ENCODE results near the gene CDCP2.

GRCh38 chr1:54103414-54103813, 49.4 kb downstream of the CDCP2 start:
- no peak for TF ChIP-seq CTCF (IDR thresholded peaks at IDR 0.05)
- no peak for TF ChIP-seq EP300 (IDR thresholded peaks at IDR 0.05)
- TF ChIP-seq POLR2A (IDR thresholded peaks at IDR 0.05) = no peak
